HEK293T (cell line): ENCODE measurements around the gene MEIS1.
"Not testable (repeated sequence)": the region's sequence is repeated elsewhere in the genome, so short reads cannot be mapped to it uniquely, and the experiment has no call there.

ENCODE experiments used
- ARNT ChIP-seq: fragments of 450-650 bp; IDR thresholded peaks from 2 replicates; pipeline ENCODE4 v1.6.1; 2017; ENCODE audit warnings: mild to moderate bottlenecking
- BHLHE40 ChIP-seq: fragments of 450-650 bp; IDR thresholded peaks from 2 replicates; pipeline ENCODE4 v1.6.1; 2016; ENCODE audit warnings: mild to moderate bottlenecking, moderate library complexity, borderline replicate concordance
- CTBP1 ChIP-seq: fragments of 450-650 bp; IDR thresholded peaks from 2 replicates; pipeline ENCODE4 v1.6.1; 2016; ENCODE audit warnings: borderline replicate concordance
- ELF4 ChIP-seq: fragments of 450-650 bp; IDR thresholded peaks from 2 replicates; pipeline ENCODE4 v1.6.1; 2017; ENCODE audit warnings: antibody characterized with exemption
- FOXK2 ChIP-seq: fragments of 450-650 bp; IDR thresholded peaks from 2 replicates; pipeline ENCODE4 v1.6.1; 2016; ENCODE audit warnings: mild to moderate bottlenecking
- FOXM1 ChIP-seq: fragments of 450-650 bp; IDR thresholded peaks from 2 replicates; pipeline ENCODE4 v1.6.1; 2017; ENCODE audit warnings: mild to moderate bottlenecking, borderline replicate concordance
- HDGF ChIP-seq: fragments of 450-650 bp; IDR thresholded peaks from 2 replicates; pipeline ENCODE4 v1.6.1; 2017; ENCODE audit warnings: antibody characterized with exemption, borderline replicate concordance
- L3MBTL2 ChIP-seq: fragments of 450-650 bp; conservative IDR thresholded peaks from 2 replicates; pipeline ENCODE4 v1.6.1; 2016; ENCODE audit warnings: mild to moderate bottlenecking
- NFRKB ChIP-seq: fragments of 450-650 bp; IDR thresholded peaks from 2 replicates; pipeline ENCODE4 v1.6.1; 2016; ENCODE audit warnings: mild to moderate bottlenecking, moderate library complexity
- PKNOX1 ChIP-seq: fragments of 450-650 bp; IDR thresholded peaks from 2 replicates; pipeline ENCODE4 v1.6.1; 2016
- SP1 ChIP-seq: fragments of 450-650 bp; IDR thresholded peaks from 2 replicates; pipeline ENCODE4 v1.6.1; 2017
- SUZ12 ChIP-seq: fragments of 450-650 bp; IDR thresholded peaks from 2 replicates; pipeline ENCODE4 v1.6.1; 2016; ENCODE audit warnings: mild to moderate bottlenecking
- TARDBP ChIP-seq: fragments of 450-650 bp; IDR thresholded peaks from 2 replicates; pipeline ENCODE4 v1.6.1; 2016
- ZNF384 ChIP-seq: fragments of 450-650 bp; IDR thresholded peaks from 2 replicates; pipeline ENCODE4 v1.6.1; 2016

- not testable (repeated sequence) for TF ChIP-seq ZNF384, NFRKB, TARDBP, SUZ12, CTBP1, BHLHE40, SP1, ARNT, FOXK2, ELF4, PKNOX1, L3MBTL2, HDGF, FOXM1
These were observed 50.3 kb downstream of the MEIS1 start for GRCh38 chr2:66485252-66485651.
